Globus pallidus (tissue), 1 donor: ENCODE data around the gene RPUSD1.
"Not testable (repeated sequence)": the region's sequence is repeated elsewhere in the genome, so short reads cannot be mapped to it uniquely, and the experiment has no call there.

Experiments
- DNase-seq: peaks from one replicate; pipeline ENCODE4 v3.0.0-alpha.2; 2015; ENCODE audit warnings: low spot score

The RPUSD1 gene

GRCh38 chr16:787978-788398 is at the start of gene RPUSD1:
RPUSD1 (minus strand) TSS chr16:788381; CDS start chr16:787737, 644 bp downstream.
- no peak for DNase-seq

DNA sequence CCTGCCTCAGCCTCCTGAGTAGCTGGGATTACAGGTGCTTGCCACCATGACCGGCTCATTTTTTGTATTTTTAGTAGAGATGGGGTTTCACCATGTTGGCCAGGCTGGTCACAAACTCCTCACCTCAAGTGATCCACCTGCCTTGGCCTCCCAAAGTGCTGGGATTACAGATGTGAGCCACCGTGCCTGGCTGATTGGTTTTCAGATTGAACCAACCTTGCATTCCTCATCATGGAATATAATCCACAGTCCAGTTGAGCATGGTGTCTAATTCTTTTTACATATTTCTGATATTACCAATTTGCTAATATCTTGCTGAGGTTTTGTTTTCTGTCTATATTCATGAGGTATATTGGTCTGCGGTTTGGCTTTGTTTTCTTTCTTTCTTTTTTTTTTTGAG is 48.6 kb upstream of the RPUSD1 start:
- not testable (repeated sequence) for DNase-seq

DNA sequence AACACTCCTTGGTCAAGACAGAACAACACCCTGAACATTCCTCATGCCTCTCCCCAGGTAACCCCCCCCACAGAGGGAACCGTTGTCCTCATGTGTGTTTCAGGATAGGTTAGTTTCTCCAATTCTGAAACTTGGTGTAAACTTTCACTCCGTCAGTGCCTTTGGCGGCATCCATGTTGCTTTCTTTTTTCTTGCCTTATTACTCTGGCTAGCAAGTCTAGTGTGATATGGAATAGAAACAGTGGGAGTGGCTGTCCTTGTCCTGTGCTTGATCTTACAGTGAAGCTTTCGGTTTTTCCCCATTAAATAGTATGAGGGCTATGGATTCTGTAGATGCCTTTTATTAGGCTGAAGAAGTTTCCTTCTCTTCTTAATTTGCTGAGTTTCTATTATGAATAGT is 48.0 kb upstream of the RPUSD1 start:
- no peak for DNase-seq

- no peak for DNase-seq
These were observed 47.2 kb upstream of the RPUSD1 start for GRCh38 chr16:835373-835772.

DNA sequence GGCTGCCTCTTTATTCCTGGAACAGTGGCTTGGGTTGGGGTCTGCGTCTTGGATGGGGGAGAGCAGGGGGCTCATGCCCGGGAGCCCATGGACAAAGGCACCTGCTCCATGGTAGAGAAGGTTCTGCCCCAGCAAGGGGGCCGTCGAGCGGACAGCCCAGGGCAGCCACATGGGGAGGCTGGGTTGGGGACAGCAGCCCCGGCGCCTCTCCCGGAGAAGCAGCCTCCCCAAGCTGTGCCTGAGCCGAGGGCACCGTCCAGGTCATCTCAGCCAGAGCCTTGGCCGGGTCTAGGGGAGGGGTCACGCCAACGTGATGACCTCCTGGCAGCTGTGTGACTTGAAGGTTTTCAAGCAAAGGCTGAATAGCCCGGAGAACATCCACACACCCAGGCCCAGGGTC is 45.2 kb upstream of the RPUSD1 start:
- no peak for DNase-seq

DNA sequence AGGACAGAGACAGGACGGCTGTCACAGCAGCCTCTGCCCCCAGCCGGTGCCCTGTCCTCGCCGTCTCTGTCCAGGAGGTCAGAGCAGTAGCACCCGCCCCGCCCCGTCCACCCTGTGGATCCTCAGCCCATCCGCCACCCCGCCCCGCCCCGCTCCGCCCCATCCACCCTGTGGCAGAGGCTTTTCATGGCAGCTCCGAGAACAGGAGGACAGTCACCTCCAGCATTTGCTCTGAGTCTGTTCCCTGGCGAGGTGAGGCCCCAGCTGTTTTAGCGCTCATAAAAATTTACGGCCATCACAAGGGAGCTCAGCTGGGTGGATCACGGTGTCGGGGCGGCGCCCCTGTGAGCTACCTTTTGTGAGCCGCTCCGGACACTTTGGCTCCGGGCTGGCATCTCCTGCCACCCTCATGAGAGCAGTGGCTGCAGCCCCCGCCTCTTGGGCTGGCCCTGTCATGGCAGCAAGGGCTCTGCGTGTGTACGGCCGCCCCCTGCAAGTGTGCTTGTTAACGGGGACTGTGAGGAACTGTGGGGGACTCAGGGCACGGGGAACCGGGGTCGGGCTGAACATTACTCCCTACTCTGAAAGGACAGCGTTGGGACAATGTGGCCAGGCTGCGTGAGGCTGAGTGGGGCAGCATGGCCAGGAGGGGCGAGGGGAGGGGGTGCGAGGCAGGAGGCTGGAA is 44.6 kb upstream of the RPUSD1 start:
- no peak for DNase-seq

- DNase-seq: no peak
These were observed 43.6 kb upstream of the RPUSD1 start for GRCh38 chr16:831571-832413.

DNA sequence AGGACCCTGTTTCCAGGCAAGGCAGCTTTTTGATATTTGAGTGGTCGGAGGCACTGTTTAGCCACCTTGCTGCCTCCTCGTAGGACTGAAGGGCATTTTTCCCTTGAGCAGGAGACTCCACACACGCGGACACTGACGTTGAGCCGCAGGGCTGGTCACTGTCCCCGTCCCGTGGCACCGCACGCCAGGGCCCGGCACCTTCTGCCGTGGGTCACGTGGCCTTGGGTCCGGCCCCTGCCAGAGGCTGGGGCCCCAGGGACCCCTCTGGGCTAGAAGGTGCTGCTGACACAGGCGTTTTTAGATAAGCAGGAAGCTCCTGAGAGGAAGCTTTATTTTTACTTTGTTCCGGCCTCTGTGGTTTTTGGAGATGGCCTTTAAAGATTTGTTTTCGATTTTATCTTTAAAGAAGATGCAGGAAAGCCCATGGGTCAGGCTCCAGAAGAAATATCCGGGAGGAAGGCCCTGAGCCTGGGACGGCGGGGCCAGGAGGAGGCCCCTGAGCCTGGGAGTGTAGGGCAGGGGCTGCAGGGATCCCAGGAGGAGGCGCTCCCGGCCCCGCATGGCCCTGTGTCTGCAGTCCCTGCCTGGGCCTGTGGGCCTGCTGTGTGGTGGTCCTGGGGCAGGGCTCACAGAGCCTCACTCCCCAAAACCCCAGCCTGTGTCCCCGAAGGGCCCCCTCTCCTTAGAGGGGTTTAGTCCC is 42.8 kb upstream of the RPUSD1 start:
- DNase-seq: no peak

DNA sequence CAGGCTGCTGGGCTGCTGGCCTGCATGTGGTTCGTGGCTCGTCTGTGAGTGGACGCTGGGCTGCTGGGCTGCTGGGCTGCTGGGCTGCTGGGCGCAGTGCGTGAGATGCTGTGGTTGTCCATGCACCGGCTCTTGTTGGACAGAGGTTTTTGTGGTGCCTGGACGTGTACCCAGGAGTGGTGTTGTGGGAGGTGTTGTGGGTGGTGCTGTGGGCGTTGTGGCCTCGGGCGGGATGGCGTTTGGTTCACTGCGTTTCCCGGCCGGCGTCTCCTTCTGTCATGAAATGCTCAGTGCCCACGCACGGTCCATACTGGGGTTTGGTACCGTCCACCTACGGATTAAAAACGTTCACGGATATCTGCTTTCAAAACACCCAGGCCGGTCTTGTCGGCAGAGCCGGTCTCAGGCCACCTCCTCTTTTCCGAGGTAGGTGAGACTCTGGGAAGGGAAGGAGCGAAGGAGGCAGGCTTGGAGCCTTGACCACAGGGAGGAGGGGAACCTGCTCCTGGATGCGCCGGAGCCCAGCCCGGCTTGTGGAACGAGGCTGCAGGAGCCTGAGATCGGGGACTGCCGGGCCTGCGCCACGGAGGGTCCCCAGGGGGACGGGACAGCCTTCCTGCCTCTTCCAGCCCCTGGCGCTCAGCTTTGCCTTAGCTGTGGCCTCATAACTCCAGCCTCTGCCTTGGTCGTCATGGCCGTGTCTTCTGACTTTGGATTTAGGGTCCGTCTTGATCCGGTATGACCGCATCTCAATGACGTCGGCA is 42.1 kb upstream of the RPUSD1 start:
- no peak for DNase-seq

GRCh38 chr16:828891-829290 is 40.7 kb upstream of the RPUSD1 start:
- no peak for DNase-seq

- no peak for DNase-seq
These were observed 39.3 kb upstream of the RPUSD1 start for GRCh38 chr16:827513-827912.

DNA sequence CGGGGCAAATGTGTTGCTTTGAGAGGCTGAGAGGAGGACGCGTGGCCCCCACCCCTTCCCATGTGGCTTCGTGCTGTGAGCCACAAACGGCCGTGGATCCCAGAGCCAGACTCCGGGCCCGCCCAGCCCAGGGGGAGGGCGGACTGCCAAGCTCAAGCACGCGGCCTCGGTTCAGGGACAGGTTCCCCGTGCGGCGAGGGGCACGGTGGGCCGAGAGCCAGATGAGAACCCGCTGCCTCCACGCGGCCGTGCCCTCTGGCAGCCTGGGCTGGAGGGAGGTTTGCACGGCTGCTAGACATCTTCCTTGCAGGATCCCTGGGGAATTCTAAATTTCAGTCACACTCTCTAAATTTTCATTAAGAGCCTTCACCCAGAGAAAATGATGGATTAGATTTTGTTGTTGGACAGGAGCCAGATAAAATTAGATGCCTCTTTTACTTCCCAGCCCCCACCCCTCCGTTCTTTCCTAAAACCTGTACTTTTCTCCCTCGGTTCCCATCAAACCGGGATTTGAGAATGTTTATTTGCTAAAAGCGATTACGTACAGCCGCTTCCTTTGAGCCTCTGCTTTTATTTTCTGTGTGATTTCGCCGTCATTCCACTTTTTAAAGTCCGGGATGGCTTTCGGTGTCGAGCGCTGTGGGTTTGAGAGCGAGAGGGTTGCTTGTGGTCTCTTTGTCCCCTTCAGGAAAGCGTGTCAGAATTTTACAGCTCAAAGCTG is 37.3 kb upstream of the RPUSD1 start:
- peak; percentile 26 for DNase-seq

DNA sequence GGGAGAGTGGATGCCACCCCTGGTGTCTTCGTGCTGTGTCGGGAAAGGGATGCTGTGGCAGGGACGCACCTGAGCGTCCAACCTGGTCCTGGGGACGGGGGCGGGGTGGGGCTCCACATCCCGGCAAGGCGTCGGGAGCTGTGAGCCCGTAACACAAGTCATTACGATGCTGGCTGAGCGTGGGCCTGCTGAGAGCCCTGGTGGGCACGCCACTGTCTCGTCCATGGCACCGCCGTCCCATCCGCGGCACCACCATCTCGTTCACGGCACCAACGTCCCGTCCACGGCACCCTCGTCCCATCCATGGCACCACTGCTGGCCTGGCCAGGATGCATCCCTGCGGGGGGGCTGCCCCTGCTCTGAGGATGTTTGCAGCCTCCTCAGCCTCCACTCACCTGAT is 36.4 kb upstream of the RPUSD1 start:
- DNase-seq: no peak

GRCh38 chr16:824194-824593 is 36.0 kb upstream of the RPUSD1 start:
- no peak for DNase-seq

- no peak for DNase-seq
These were observed 34.7 kb upstream of the RPUSD1 start for GRCh38 chr16:822909-823297.

GRCh38 chr16:822174-822908 is 34.2 kb upstream of the RPUSD1 start:
- no peak for DNase-seq

GRCh38 chr16:821751-822150 is 33.6 kb upstream of the RPUSD1 start:
- DNase-seq: no peak

GRCh38 chr16:820748-821147 is 32.6 kb upstream of the RPUSD1 start:
- DNase-seq: no peak

GRCh38 chr16:820044-820408 is 31.8 kb upstream of the RPUSD1 start:
- not testable (repeated sequence) for DNase-seq

DNA sequence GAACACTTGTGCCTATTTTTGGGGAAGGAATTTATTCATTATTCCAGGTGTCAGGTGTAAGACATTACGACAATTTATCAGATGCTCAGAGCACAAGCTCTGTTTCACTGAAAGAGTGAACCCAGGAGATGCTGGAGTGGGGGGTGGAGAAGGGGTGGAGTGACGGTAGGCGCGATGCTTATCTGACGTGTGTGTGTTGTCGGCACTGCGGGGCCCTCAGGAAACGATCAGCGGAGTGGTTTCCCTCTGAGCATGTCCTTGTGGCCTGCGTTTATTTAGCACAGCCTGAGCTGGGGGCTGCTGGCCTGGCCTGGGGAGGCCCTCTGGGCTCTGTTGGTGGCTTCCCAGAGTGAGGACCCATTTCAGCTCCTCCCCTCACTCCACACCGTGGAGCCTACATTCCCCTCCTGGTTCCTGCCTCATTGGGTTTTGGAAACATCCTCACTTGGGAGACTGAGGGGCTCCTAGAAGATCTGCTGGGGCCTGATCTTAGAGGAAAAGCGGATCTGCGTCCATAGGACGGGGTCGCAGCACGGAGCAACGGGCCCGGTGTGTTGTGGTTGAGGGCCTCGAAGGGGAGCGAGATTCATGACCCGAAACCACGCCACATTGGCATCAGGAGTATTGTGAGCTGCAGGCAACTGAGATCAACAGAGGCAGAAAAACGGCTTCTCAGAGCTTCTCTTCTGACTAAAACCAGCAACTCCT is 31.3 kb upstream of the RPUSD1 start:
- DNase-seq: no peak
